NCI-H2107 (cell line): ENCODE data around the gene NCAPG.

ENCODE experiments used
- DNase-seq: peaks from one replicate; lab custom pipeline; 2025; lab: John Stamatoyannopoulos, UW

NCAPG gene

GRCh38 chr4:17810260-17811077 lies at the start of gene NCAPG, which contains the start of gene DCAF16:
Gene NCAPG (plus strand): TSS chr4:17810979. CDS start chr4:17811078, 99 bp downstream.
Gene DCAF16 (minus strand): TSS chr4:17810757. CDS start chr4:17804141, 6,616 bp downstream.
- DNase-seq: peak; percentile 88

- no peak for DNase-seq
Observed at GRCh38 chr4:17761062-17761461, 49.7 kb upstream of the NCAPG start.

- DNase-seq: no peak
Observed at GRCh38 chr4:17762726-17763125, 48.1 kb upstream of the NCAPG start.

GRCh38 chr4:17763416-17763815 lies 47.4 kb upstream of the NCAPG start:
- no peak for DNase-seq

- DNase-seq: no peak
Observed at GRCh38 chr4:17763931-17764330, 46.8 kb upstream of the NCAPG start.

- DNase-seq: no peak
Observed at GRCh38 chr4:17765514-17766286, 45.1 kb upstream of the NCAPG start.

GRCh38 chr4:17766826-17767458 lies 43.8 kb upstream of the NCAPG start:
- no peak for DNase-seq

GRCh38 chr4:17769406-17770174 lies 41.2 kb upstream of the NCAPG start:
- DNase-seq: no peak

GRCh38 chr4:17770845-17771244 lies 39.9 kb upstream of the NCAPG start:
- no peak for DNase-seq

GRCh38 chr4:17771284-17771908 lies 39.4 kb upstream of the NCAPG start:
- no peak for DNase-seq

- DNase-seq: no peak
Observed at GRCh38 chr4:17773135-17773698, 37.6 kb upstream of the NCAPG start.

- DNase-seq: no peak
Observed at GRCh38 chr4:17778431-17778830, 32.3 kb upstream of the NCAPG start.

GRCh38 chr4:17780501-17781299 lies 30.1 kb upstream of the NCAPG start:
- DNase-seq: no peak

GRCh38 chr4:17781300-17782287 lies 29.2 kb upstream of the NCAPG start, which contains the start of gene FAM184B:
Gene FAM184B (minus strand): TSS chr4:17781621. CDS start chr4:17781299, 322 bp downstream.
- DNase-seq: no peak

GRCh38 chr4:17785858-17786257 lies 24.9 kb upstream of the NCAPG start:
- no peak for DNase-seq

GRCh38 chr4:17786567-17786966 lies 24.2 kb upstream of the NCAPG start:
- no peak for DNase-seq

GRCh38 chr4:17787315-17787714 lies 23.5 kb upstream of the NCAPG start:
- no peak for DNase-seq

GRCh38 chr4:17788956-17789355 lies 21.8 kb upstream of the NCAPG start:
- DNase-seq: no peak

- no peak for DNase-seq
Observed at GRCh38 chr4:17794730-17795129, 16.0 kb upstream of the NCAPG start.
